MM.1S (cell line): ENCODE data around the gene SSBP3.

Experiments
- DNase-seq: peaks from one replicate; pipeline ENCODE4 v3.0.0-alpha.2; 2015
- H2AFZ ChIP-seq: fragments of 300-600 bp; sonication (generic); 2 replicates; pipeline ENCODE4 v1.6.0; 2016; ENCODE audit warnings: antibody characterized with exemption, low read length
- H3F3A ChIP-seq: fragments of 300-600 bp; sonication (generic); 2 replicates; pipeline ENCODE4 v1.6.1; 2016; ENCODE audit warnings: mild to moderate bottlenecking, antibody characterized with exemption, low read length, moderate library complexity, mixed read lengths; ENCODE audit not compliant: insufficient read depth
- H3K27ac ChIP-seq: fragments of 300-600 bp; sonication (generic); 2 replicates; pipeline ENCODE4 v1.5.1; 2016; ENCODE audit warnings: mild to moderate bottlenecking, low read length
- H3K27me3 ChIP-seq: fragments of 300-600 bp; sonication (generic); replicated peaks from 2 replicates; pipeline ENCODE4 v1.6.0; 2016; ENCODE audit warnings: low read length; ENCODE audit not compliant: insufficient read depth
- H3K36me3 ChIP-seq: fragments of 300-600 bp; sonication (generic); replicated peaks from 2 replicates; pipeline ENCODE4 v1.6.1; 2016; ENCODE audit warnings: mild to moderate bottlenecking, low read length, mixed read lengths; ENCODE audit not compliant: insufficient read depth
- H3K4me1 ChIP-seq: fragments of 300-600 bp; sonication (generic); 2 replicates; pipeline ENCODE4 v1.6.1; 2016; ENCODE audit warnings: low read length, mixed read lengths
- H3K4me2 ChIP-seq: fragments of 300-600 bp; sonication (generic); 2 replicates; pipeline ENCODE4 v1.6.0; 2016; ENCODE audit warnings: low read depth, low read length
- H3K4me3 ChIP-seq: fragments of 300-600 bp; sonication (generic); 2 replicates; pipeline ENCODE4 v1.5.1; 2016; ENCODE audit warnings: low read length, mixed read lengths
- H3K79me2 ChIP-seq: fragments of 300-600 bp; sonication (generic); 2 replicates; pipeline ENCODE4 v1.6.1; 2016; ENCODE audit warnings: mixed run types, low read length, mixed read lengths
- H3K9ac ChIP-seq: fragments of 300-600 bp; sonication (generic); 2 replicates; pipeline ENCODE4 v1.6.1; 2016; ENCODE audit warnings: low read length, mixed read lengths
- H3K9me2 ChIP-seq: fragments of 300-600 bp; sonication (generic); replicated peaks from 2 replicates; pipeline ENCODE4 v1.6.1; 2016; ENCODE audit warnings: mild to moderate bottlenecking, low read length, mixed read lengths; ENCODE audit not compliant: insufficient read depth
- H3K9me3 ChIP-seq: fragments of 300-600 bp; sonication (generic); replicated peaks from 2 replicates; pipeline ENCODE4 v1.6.1; 2016; ENCODE audit warnings: mild to moderate bottlenecking, low read length, mixed read lengths; ENCODE audit not compliant: insufficient read depth
- H4K20me1 ChIP-seq: fragments of 300-600 bp; sonication (generic); 2 replicates; pipeline ENCODE4 v1.6.1; 2016; ENCODE audit warnings: mild to moderate bottlenecking, low read length, moderate library complexity, mixed read lengths; ENCODE audit not compliant: insufficient read depth
- CTCF ChIP-seq: fragments of 300-600 bp; sonication (generic); IDR thresholded peaks from 2 replicates; pipeline ENCODE4 v1.5.1; 2016; ENCODE audit warnings: antibody characterized with exemption, low read length, mixed read lengths
- EZH2 ChIP-seq: fragments of 300-600 bp; sonication (generic); optimal IDR thresholded peaks from 2 replicates; pipeline ENCODE3; 2017; ENCODE audit warnings: low read depth, mild to moderate bottlenecking, antibody characterized with exemption, low read length, mixed read lengths
- EZH2phosphoT487 ChIP-seq: fragments of 300-600 bp; sonication (generic); IDR thresholded peaks from 2 replicates; pipeline ENCODE4 v1.6.1; 2018; ENCODE audit warnings: antibody characterized with exemption, low read length

SSBP3 gene

DNA sequence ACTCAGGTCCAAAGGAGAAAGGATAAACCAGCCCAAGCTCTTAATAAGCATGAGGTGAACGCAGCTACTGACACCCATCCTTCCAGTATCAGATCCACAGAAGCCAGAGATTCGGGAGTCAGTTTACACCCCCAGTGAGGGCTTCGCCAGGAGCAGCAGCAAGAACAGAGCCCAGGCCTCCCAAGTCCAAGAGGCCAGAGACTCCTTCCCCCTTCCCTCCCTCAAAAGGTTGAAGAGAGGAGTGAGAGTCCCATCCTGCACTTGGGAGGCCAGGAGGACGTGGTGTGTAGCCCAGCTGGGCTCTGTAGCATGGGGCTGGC, 133.5 kb downstream of the SSBP3 start:
- Histone ChIP-seq H3K27ac (no peak overlapping the region), H3K79me2 (peaks cover 7% of the 10 kb centered on the region), H3K4me1 (peaks cover 12% of the 10 kb centered on the region), H3K9ac (no peak overlapping the region), H3K9me3 (no peaks in the 10 kb centered on the region), H3K4me2 (no peak overlapping the region), H4K20me1 (no peaks in the 10 kb centered on the region), H3F3A (peaks cover 7% of the 10 kb centered on the region), H3K9me2 (no peaks in the 10 kb centered on the region), H3K36me3 (no peaks in the 10 kb centered on the region), H3K27me3 (no peaks in the 10 kb centered on the region), H3K4me3 (no peak overlapping the region), H2AFZ (no peak overlapping the region)
- DNase-seq = no peak
- TF ChIP-seq EZH2phosphoT487 (no peak), CTCF (no peak), EZH2 (no peak)

- no peak overlapping the region for H3K9ac ChIP-seq
- H3K36me3 ChIP-seq = no peaks in the 10 kb centered on the region
- no peak overlapping the region for H3K4me2 ChIP-seq
- no peak overlapping the region for H3K4me3 ChIP-seq
- peaks cover 6% of the 10 kb centered on the region for H3K4me1 ChIP-seq
- no peaks in the 10 kb centered on the region for H3K9me3 ChIP-seq
- H3K79me2 ChIP-seq = peaks cover 7% of the 10 kb centered on the region
- TF ChIP-seq EZH2phosphoT487 (no peak), EZH2 (no peak), CTCF (no peak)
- H4K20me1 ChIP-seq = no peaks in the 10 kb centered on the region
- H3K27ac ChIP-seq = no peak overlapping the region
- H3K27me3 ChIP-seq = no peaks in the 10 kb centered on the region
- peaks cover under 1% of the 10 kb centered on the region for H3F3A ChIP-seq
- no peaks in the 10 kb centered on the region for H3K9me2 ChIP-seq
- H2AFZ ChIP-seq = no peak overlapping the region
- no peak for DNase-seq
Observed at GRCh38 chr1:54272134-54272533, 134.1 kb downstream of the SSBP3 start.

GRCh38 chr1:54271341-54271740, 134.9 kb downstream of the SSBP3 start:
- Histone ChIP-seq H3K9ac (no peak overlapping the region), H4K20me1 (no peaks in the 10 kb centered on the region)

More at GRCh38 chr1:54271341-54271740, 134.9 kb downstream of the SSBP3 start:
- H3F3A ChIP-seq = no peaks in the 10 kb centered on the region
- H3K27me3 ChIP-seq = no peaks in the 10 kb centered on the region
- no peaks in the 10 kb centered on the region for H3K36me3 ChIP-seq
- H2AFZ ChIP-seq = no peak overlapping the region
- no peaks in the 10 kb centered on the region; the same call in 1 of the 2 replicates for H3K79me2 ChIP-seq
- no peak for TF ChIP-seq CTCF
- TF ChIP-seq EZH2phosphoT487 = no peak
- TF ChIP-seq EZH2 = no peak
- DNase-seq = no peak
- no peak overlapping the region for H3K4me2 ChIP-seq
- H3K9me3 ChIP-seq = no peaks in the 10 kb centered on the region
- H3K4me1 ChIP-seq = no peaks in the 10 kb centered on the region
- no peak overlapping the region for H3K27ac ChIP-seq
- no peaks in the 10 kb centered on the region for H3K9me2 ChIP-seq
- H3K4me3 ChIP-seq = no peak overlapping the region
